GM19023 (cell line): ENCODE measurements around the gene SPATA1.
"Not testable (repeated sequence)": the region's sequence is repeated elsewhere in the genome, so short reads cannot be mapped to it uniquely, and the experiment has no call there.

Source experiments
- ATAC-seq: cut with Tn5 transposase; IDR thresholded peaks from one replicate; pipeline ENCODE4 v1.9.1; 2021; ENCODE audit warnings: mild to moderate bottlenecking, moderate library complexity; ENCODE audit not compliant: unreplicated experiment

The SPATA1 gene

GRCh38 chr1:84584126-84584525 lies 77.9 kb downstream of the SPATA1 start:
- ATAC-seq: no peak

GRCh38 chr1:84585803-84586202 lies 79.6 kb downstream of the SPATA1 start:
- no peak for ATAC-seq

GRCh38 chr1:84587099-84587498 lies 80.9 kb downstream of the SPATA1 start:
- ATAC-seq: no peak

- ATAC-seq: not testable (repeated sequence)
These were observed 88.8 kb downstream of the SPATA1 start for GRCh38 chr1:84594959-84595358.

GRCh38 chr1:84597011-84597410 lies 90.8 kb downstream of the SPATA1 start:
- ATAC-seq: no peak

GRCh38 chr1:84598418-84598817 lies 92.2 kb downstream of the SPATA1 start:
- no peak for ATAC-seq

- ATAC-seq: peak; percentile 75
These were observed 92.9 kb downstream of the SPATA1 start for GRCh38 chr1:84598846-84599741.

- no peak for ATAC-seq
These were observed 94.6 kb downstream of the SPATA1 start for GRCh38 chr1:84600796-84601195.

- no peak for ATAC-seq
These were observed 97.0 kb downstream of the SPATA1 start for GRCh38 chr1:84603223-84603622.

- ATAC-seq: no peak
These were observed 98.0 kb downstream of the SPATA1 start for GRCh38 chr1:84603941-84604830.

GRCh38 chr1:84605157-84605556 lies 99.0 kb downstream of the SPATA1 start:
- no peak for ATAC-seq

- no peak for ATAC-seq
These were observed 100.8 kb downstream of the SPATA1 start for GRCh38 chr1:84606977-84607376.

- no peak for ATAC-seq
These were observed 104.9 kb downstream of the SPATA1 start for GRCh38 chr1:84611091-84611490.

- no peak for ATAC-seq
These were observed 105.6 kb downstream of the SPATA1 start for GRCh38 chr1:84611796-84612195.

GRCh38 chr1:84613026-84613425 lies 106.8 kb downstream of the SPATA1 start:
- no peak for ATAC-seq

GRCh38 chr1:84613887-84614286 lies 107.7 kb downstream of the SPATA1 start:
- no peak for ATAC-seq

GRCh38 chr1:84615790-84616189 lies 109.6 kb downstream of the SPATA1 start:
- ATAC-seq: no peak
